Testis (tissue), 3 donors: ENCODE measurements around the gene CILP2. TPM values are rescaled to one million over a fixed set of nuclear protein-coding genes. Genes with fewer than 3 reads are reported as not detected.

ENCODE experiments used
- DNase-seq: peaks from one replicate; pipeline ENCODE4 v3.0.0-alpha.2; 2019
- H3K27ac ChIP-seq, 2 donors: fragments of 200-600 bp; sonication (generic); one replicate each; pipeline ENCODE4 v1.5.1; 2019
- H3K27me3 ChIP-seq: fragments of 200-600 bp; sonication (generic); one replicate; pipeline ENCODE4 v1.5.1; 2019
- H3K36me3 ChIP-seq: fragments of 200-600 bp; sonication (generic); one replicate; pipeline ENCODE4 v1.5.1; 2017; ENCODE audit warnings: low read depth; ENCODE audit errors: missing control alignments
- H3K4me1 ChIP-seq: fragments of 200-600 bp; sonication (generic); one replicate; pipeline ENCODE4 v1.5.1; 2019
- H3K4me3 ChIP-seq, 2 donors: fragments of 200-600 bp; sonication (generic); one replicate each; pipeline ENCODE4 v1.5.1; 2017 to 2019
- H3K9me3 ChIP-seq: fragments of 200-600 bp; sonication (generic); one replicate; pipeline ENCODE4 v1.5.1; 2017
- CTCF ChIP-seq, 3 experiments: fragments of 450-650 bp in 2 of 3; fragments of 200-600 bp in 1 of 3; sonication (generic) in 1 of 3; IDR thresholded peaks; one replicate each; pipeline ENCODE4 v1.5.1; 2016 to 2019; ENCODE audit warnings: antibody characterized with exemption in 3 of 3, mild to moderate bottlenecking in 2 of 3, moderate library complexity in 1 of 3
- POLR2A ChIP-seq: fragments of 450-650 bp; IDR thresholded peaks from one replicate; pipeline ENCODE4 v1.6.1; 2017; ENCODE audit warnings: antibody characterized with exemption, mild to moderate bottlenecking, moderate library complexity
- WGBS, 2 donors: methylation state at CpG; one replicate each; pipeline ENCODE4 v1.1.5; 2018; 5-methylcytosine and 5-hydroxymethylcytosine counted together
- intact Hi-C: fragments of 100-400 bp; cut with DNase I; formaldehyde crosslinking; loops from one replicate; pipeline ENCODE4 v1.15.1; 2023; ENCODE audit warnings: low total_unique reads
- polyA plus RNA-seq: library from polyadenylated mRNA; stranded (reverse); fragments of 350-450 nt; fragmentation: Illumina TruSeq; extraction: RNeasy Lipid Tissue Mini Kit (QIAGEN cat#74804); gene quantifications from one replicate; pipeline ENCODE4 v1.2.3, GENCODE V29; 2014; ENCODE audit warnings: low read depth, low replicate concordance; ENCODE audit not compliant: insufficient read depth
- total RNA-seq, 2 donors: library from RNA; depleted of rRNA; stranded (reverse); fragments of >200 nt; gene quantifications; one replicate each; pipeline ENCODE4 v1.2.3, GENCODE V29; 2016

Gene CILP2
- total and polyA plus RNA-seq, 3 donors from 2014 or later: 5.6 to 10.0 (median 9.5) TPM

GRCh38 chr19:19568802-19569756 lies 31.0 kb downstream of the CILP2 start:
- Histone ChIP-seq H3K36me3 (no peaks in the 10 kb centered on the region), H3K9me3 (no peaks in the 10 kb centered on the region), H3K27ac (no peak overlapping the region), H3K4me3 (no peak overlapping the region), H3K27me3 (no peaks in the 10 kb centered on the region), H3K4me1 (no peaks in the 10 kb centered on the region)
- no peak for DNase-seq
- intact Hi-C loops: no loop called here
- TF ChIP-seq POLR2A (no peak), CTCF (IDR thresholded peaks at IDR 0.05) (no peak)
- WGBS, 2 donors: 94 to 96% methylated on average over 25 of the region's 25 CpGs

GRCh38 chr19:19570571-19570970 lies 32.5 kb downstream of the CILP2 start:
- Histone ChIP-seq H3K36me3 (no peaks in the 10 kb centered on the region), H3K4me1 (no peaks in the 10 kb centered on the region), H3K27ac (no peak overlapping the region), H3K9me3 (no peaks in the 10 kb centered on the region), H3K27me3 (no peaks in the 10 kb centered on the region), H3K4me3 (no peak overlapping the region)
- no peak for TF ChIP-seq POLR2A
- TF ChIP-seq CTCF (IDR thresholded peaks at IDR 0.05): no peak
- intact Hi-C loops: no loop called here
- DNase-seq: no peak
- WGBS, 2 donors: 80 to 85% methylated on average over 10 of the region's 10 CpGs

GRCh38 chr19:19571071-19571786 lies 33.2 kb downstream of the CILP2 start:
- Histone ChIP-seq H3K4me3 (no peak overlapping the region), H3K27ac (no peak overlapping the region), H3K4me1 (no peaks in the 10 kb centered on the region), H3K27me3 (no peaks in the 10 kb centered on the region), H3K9me3 (no peaks in the 10 kb centered on the region), H3K36me3 (no peaks in the 10 kb centered on the region)
- DNase-seq: no peak
- 89 to 94% methylated on average over 11 of the region's 11 CpGs for WGBS, 2 donors
- intact Hi-C loops: no loop called here
- TF ChIP-seq CTCF (IDR thresholded peaks at IDR 0.05) (no peak), POLR2A (no peak)

GRCh38 chr19:19575411-19575810 lies 37.3 kb downstream of the CILP2 start:
- H3K27ac ChIP-seq: no peak overlapping the region
- H3K36me3 ChIP-seq: no peaks in the 10 kb centered on the region
- 81 to 83% methylated on average over 6 of the region's 6 CpGs for WGBS, 2 donors
- no peak overlapping the region for H3K4me3 ChIP-seq
- no peaks in the 10 kb centered on the region for H3K27me3 ChIP-seq
- H3K9me3 ChIP-seq: no peaks in the 10 kb centered on the region
- TF ChIP-seq CTCF (IDR thresholded peaks at IDR 0.05): no peak
- TF ChIP-seq POLR2A: no peak
- no peaks in the 10 kb centered on the region for H3K4me1 ChIP-seq
- intact Hi-C loops: no loop called here
- no peak for DNase-seq
